Neural progenitor cell (in vitro differentiated cells): Measurements from ENCODE around the gene REX1BD.

Source experiments
- EZH2 ChIP-seq: fragments of 200-600 bp; sonication (generic); IDR thresholded peaks from 2 replicates; pipeline ENCODE4 v1.6.1; 2017; ENCODE audit warnings: antibody characterized with exemption, mild to moderate bottlenecking, moderate library complexity
- TF ChIP-seq, protein P1 (sequence below): fragments of 200-600 bp; sonication (generic); IDR thresholded peaks from 2 replicates; pipeline ENCODE4 v1.5.1; 2017; ENCODE audit warnings: antibody characterized with exemption, mild to moderate bottlenecking

DNA sequence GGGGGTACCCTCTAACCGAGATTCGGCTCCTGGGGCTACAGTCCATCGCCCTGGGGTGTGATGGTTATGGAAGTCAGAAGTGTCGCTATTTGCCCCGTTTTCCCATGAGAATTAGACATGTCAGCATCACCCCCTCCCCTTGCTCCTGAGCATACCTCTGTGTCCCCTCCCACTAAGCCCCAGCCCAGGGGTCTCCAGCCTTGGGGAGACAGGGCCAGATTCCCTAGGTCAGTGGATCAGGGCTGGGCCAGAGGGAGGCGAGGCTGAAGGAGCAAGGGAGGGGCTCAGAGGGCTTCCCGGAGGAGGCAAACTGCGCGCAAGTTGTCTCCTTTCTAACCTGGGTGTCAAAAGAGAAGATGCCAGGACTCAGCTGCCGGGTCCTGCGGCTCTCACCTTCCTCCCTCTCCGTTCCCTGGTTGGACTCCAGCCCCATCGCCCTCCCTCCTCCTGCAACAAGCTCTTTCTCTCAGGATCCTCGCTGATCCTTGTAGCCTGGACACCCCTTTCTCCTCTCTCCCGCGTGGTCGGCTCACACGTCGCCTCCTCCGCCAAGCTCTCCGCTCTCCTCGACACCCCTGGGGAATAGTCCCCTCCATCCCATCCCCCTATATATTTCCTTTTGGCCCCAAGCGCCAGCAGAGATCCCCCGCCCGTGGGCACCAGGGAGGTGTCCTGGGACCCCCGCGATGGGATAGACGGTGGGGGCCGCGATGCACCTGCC, 23.6 kb downstream of the REX1BD start:
- TF ChIP-seq, protein P1, sequence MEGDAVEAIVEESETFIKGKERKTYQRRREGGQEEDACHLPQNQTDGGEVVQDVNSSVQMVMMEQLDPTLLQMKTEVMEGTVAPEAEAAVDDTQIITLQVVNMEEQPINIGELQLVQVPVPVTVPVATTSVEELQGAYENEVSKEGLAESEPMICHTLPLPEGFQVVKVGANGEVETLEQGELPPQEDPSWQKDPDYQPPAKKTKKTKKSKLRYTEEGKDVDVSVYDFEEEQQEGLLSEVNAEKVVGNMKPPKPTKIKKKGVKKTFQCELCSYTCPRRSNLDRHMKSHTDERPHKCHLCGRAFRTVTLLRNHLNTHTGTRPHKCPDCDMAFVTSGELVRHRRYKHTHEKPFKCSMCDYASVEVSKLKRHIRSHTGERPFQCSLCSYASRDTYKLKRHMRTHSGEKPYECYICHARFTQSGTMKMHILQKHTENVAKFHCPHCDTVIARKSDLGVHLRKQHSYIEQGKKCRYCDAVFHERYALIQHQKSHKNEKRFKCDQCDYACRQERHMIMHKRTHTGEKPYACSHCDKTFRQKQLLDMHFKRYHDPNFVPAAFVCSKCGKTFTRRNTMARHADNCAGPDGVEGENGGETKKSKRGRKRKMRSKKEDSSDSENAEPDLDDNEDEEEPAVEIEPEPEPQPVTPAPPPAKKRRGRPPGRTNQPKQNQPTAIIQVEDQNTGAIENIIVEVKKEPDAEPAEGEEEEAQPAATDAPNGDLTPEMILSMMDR, result no peak
- no peak for TF ChIP-seq EZH2
